GM12891 (cell line): Measurements from ENCODE around the gene PTPRG.

ENCODE experiments used
- POLR2AphosphoS5 ChIP-seq: IDR thresholded peaks from 2 replicates; pipeline ENCODE4 v1.6.1; 2011; ENCODE audit warnings: low read depth, low read length, control low read depth
- TAF1 ChIP-seq: IDR thresholded peaks from 2 replicates; pipeline ENCODE4 v1.6.1; 2011; ENCODE audit warnings: low read depth, low read length, control low read depth

DNA sequence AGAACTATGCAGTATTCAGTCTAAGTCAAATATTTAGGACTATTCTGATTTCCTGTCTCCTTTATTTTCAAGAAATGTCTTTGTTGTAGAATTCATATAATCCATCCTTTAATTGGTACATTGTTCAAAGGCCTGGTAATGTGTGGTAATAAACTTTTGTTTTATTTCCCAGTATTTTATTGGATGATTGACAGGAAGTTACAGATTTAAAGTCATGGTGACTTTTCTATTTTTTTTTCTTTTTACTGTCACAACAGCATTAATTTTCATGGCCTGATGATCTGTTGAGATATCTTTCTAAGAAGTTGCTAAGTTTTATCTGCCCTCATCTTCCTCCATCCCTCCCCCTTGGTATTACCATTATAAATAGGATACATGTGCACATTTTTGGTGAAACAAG is 161.7 kb downstream of the PTPRG start:
- TF ChIP-seq POLR2AphosphoS5 (no peak), TAF1 (no peak)
